IMR-90 (cell line): Measurements from ENCODE around the gene VSTM5. TPM values are rescaled to one million over a fixed set of nuclear protein-coding genes. Genes with fewer than 3 reads are reported as not detected.

ENCODE experiments used
- ATAC-seq: fragments of 200-7000 bp; cut with Tn5 transposase; 2 replicates; pipeline ENCODE4 v1.9.1; 2020; ENCODE audit warnings: low read depth, mild to moderate bottlenecking, moderate library complexity
- BruUV-seq: library from RNA; stranded (reverse); fragments of 400-500 nt; replicated peaks from 2 replicates; lab custom pipeline; 2021; lab: Mats Ljungman, UMichigan
- CTCF ChIA-PET: fragments of 300-600 bp; formaldehyde crosslinking; extraction: SDS; loops from one replicate; lab custom pipeline; 2021; ENCODE audit warnings: antibody characterized with exemption; lab: Yijun Ruan, JAX
- POLR2A ChIA-PET: fragments of 300-600 bp; sonication (Branson Sonifier 250); formaldehyde crosslinking; loops from one replicate; lab custom pipeline; 2022; ENCODE audit warnings: antibody characterized with exemption; ENCODE audit not compliant: unreplicated experiment; lab: Charles Lee
- DNase-seq: peaks from one replicate; pipeline ENCODE4 v3.0.0; 2013
- H2AFZ ChIP-seq: replicated peaks from 2 replicates; pipeline ENCODE3; 2013; ENCODE audit warnings: low read length, mild to moderate bottlenecking; ENCODE audit not compliant: poor library complexity
- H2AK5ac ChIP-seq: 2 replicates; pipeline ENCODE4 v1.6.1; 2013; ENCODE audit warnings: low read depth, low read length, inconsistent platforms
- H2AK9ac ChIP-seq: replicated peaks from 2 replicates; pipeline ENCODE3; 2013; ENCODE audit warnings: mild to moderate bottlenecking, low read depth, low read length, moderate library complexity; ENCODE audit not compliant: poor library complexity
- H2BK120ac ChIP-seq: 2 replicates; pipeline ENCODE4 v1.6.1; 2013; ENCODE audit warnings: low read depth, low read length, inconsistent platforms
- H2BK15ac ChIP-seq: 3 replicates; pipeline ENCODE4 v1.6.1; 2013; ENCODE audit warnings: low read depth, low read length, inconsistent platforms
- H2BK20ac ChIP-seq: 2 replicates; pipeline ENCODE4 v1.6.1; 2013; ENCODE audit warnings: low read depth, mild to moderate bottlenecking, inconsistent platforms, low read length, moderate library complexity
- H2BK5ac ChIP-seq: 2 replicates; pipeline ENCODE4 v1.6.1; 2013; ENCODE audit warnings: mild to moderate bottlenecking, low read depth, low read length, inconsistent platforms; ENCODE audit not compliant: poor library complexity, severe bottlenecking
- H3K14ac ChIP-seq: replicated peaks from 2 replicates; pipeline ENCODE4 v1.6.1; 2013; ENCODE audit warnings: low read depth, low read length, inconsistent platforms
- H3K18ac ChIP-seq: 2 replicates; pipeline ENCODE4 v1.6.1; 2013; ENCODE audit warnings: low read depth, low read length, control low read depth
- H3K23ac ChIP-seq: 2 replicates; pipeline ENCODE4 v1.6.1; 2013; ENCODE audit warnings: low read depth, low read length, inconsistent platforms
- H3K27ac ChIP-seq: 2 replicates; pipeline ENCODE4 v1.5.1; 2013; ENCODE audit warnings: mild to moderate bottlenecking, control low read depth, low read length; ENCODE audit not compliant: insufficient read depth
- H3K27me3 ChIP-seq: 2 replicates; pipeline ENCODE4 v1.6.1; 2013; ENCODE audit warnings: low read length; ENCODE audit not compliant: control insufficient read depth, insufficient read depth
- H3K36me3 ChIP-seq: 2 replicates; pipeline ENCODE4 v1.6.1; 2013; ENCODE audit warnings: low read length, mixed read lengths; ENCODE audit not compliant: control insufficient read depth, insufficient read depth
- H3K4ac ChIP-seq: 2 replicates; pipeline ENCODE4 v1.6.1; 2013; ENCODE audit warnings: low read depth, low read length, inconsistent platforms
- H3K4me1 ChIP-seq: 2 replicates; pipeline ENCODE4 v1.6.1; 2013; ENCODE audit warnings: low read length, mixed read lengths; ENCODE audit not compliant: control insufficient read depth, insufficient read depth
- H3K4me2 ChIP-seq: 2 replicates; pipeline ENCODE4 v1.6.1; 2013; ENCODE audit warnings: low read depth, mild to moderate bottlenecking, control low read depth, low read length, moderate library complexity
- H3K4me3 ChIP-seq: 2 replicates; pipeline ENCODE4 v1.5.1; 2013; ENCODE audit warnings: low read depth, mild to moderate bottlenecking, control low read depth, low read length, moderate library complexity; ENCODE audit not compliant: insufficient read depth
- H3K56ac ChIP-seq: 2 replicates; pipeline ENCODE4 v1.6.1; 2013; ENCODE audit warnings: low read length, inconsistent platforms; ENCODE audit not compliant: insufficient read depth; ENCODE audit errors: extremely low read depth
- H3K79me1 ChIP-seq, 2 experiments: 2 replicates each; pipeline ENCODE4 v1.6.1; 2013; ENCODE audit warnings: low read length in 2 of 2, inconsistent platforms in 1 of 2, low read depth in 1 of 2
- H3K9ac ChIP-seq: 2 replicates; pipeline ENCODE4 v1.6.1; 2013; ENCODE audit warnings: low read depth, low read length, control low read depth
- H3K9me1 ChIP-seq: 2 replicates; pipeline ENCODE4 v1.6.1; 2013; ENCODE audit warnings: low read length, inconsistent platforms; ENCODE audit not compliant: insufficient read depth
- H3K9me3 ChIP-seq: 2 replicates; pipeline ENCODE4 v1.6.1; 2013; ENCODE audit warnings: low read length; ENCODE audit not compliant: control insufficient read depth, insufficient read depth
- H4K20me1 ChIP-seq: 2 replicates; pipeline ENCODE4 v1.6.1; 2013; ENCODE audit warnings: low read length, inconsistent platforms; ENCODE audit not compliant: insufficient read depth
- H4K5ac ChIP-seq: 2 replicates; pipeline ENCODE4 v1.6.1; 2013; ENCODE audit warnings: mild to moderate bottlenecking, low read depth, low read length, control low read depth
- H4K8ac ChIP-seq, 2 experiments: 2 replicates each; pipeline ENCODE4 v1.6.1; 2013; ENCODE audit warnings: low read depth in 2 of 2, low read length in 2 of 2, control low read depth in 1 of 2, inconsistent platforms in 1 of 2
- H4K91ac ChIP-seq: 2 replicates; pipeline ENCODE4 v1.6.1; 2013; ENCODE audit warnings: low read depth, low read length, inconsistent platforms; ENCODE audit not compliant: insufficient read depth
- CHD1 ChIP-seq: IDR thresholded peaks from 2 replicates; pipeline ENCODE4 v1.6.1; 2012; ENCODE audit warnings: low read depth, low read length, improper control_type of control experiment
- POLR2A ChIP-seq: IDR thresholded peaks from 2 replicates; pipeline ENCODE4 v1.6.1; 2012; ENCODE audit warnings: mild to moderate bottlenecking, low read depth, low read length
- RCOR1 ChIP-seq: IDR thresholded peaks from 2 replicates; pipeline ENCODE4 v1.6.1; 2012; ENCODE audit warnings: mild to moderate bottlenecking, low read length, improper control_type of control experiment; ENCODE audit not compliant: insufficient replicate concordance
- SMC3 ChIP-seq: fragments of 150-350 bp; IDR thresholded peaks from 2 replicates; pipeline ENCODE4 v1.6.1; 2016; ENCODE audit warnings: low read depth, mild to moderate bottlenecking, antibody characterized with exemption, low read length, moderate library complexity
- WGBS, 2 experiments: methylation state at CpG; one replicate each; pipeline versions ENCODE4 v1.1.5 to v1.1.7; 2013; ENCODE audit warnings: missing lambda C conversion rate in 2 of 2; ENCODE audit not compliant: insufficient read length in 1 of 2; ENCODE audit errors: extremely low coverage in 2 of 2; 5-methylcytosine and 5-hydroxymethylcytosine counted together
- dilution Hi-C: fragments of 300-500 bp; cut with HindIII; formaldehyde crosslinking; loops from one replicate; pipeline ENCODE4 v1.14.3; 2018; ENCODE audit warnings: low sequenced_read_pairs; ENCODE audit not compliant: unreplicated experiment
- in situ Hi-C: fragments of 300-500 bp; cut with MboI; formaldehyde crosslinking; loops from 3 replicates; pipeline ENCODE4 v1.14.3; 2019; ENCODE audit warnings: low sequenced_read_pairs, inconsistent platforms, mixed read lengths
- intact Hi-C: fragments of 100-400 bp; cut with micrococcal nuclease; formaldehyde crosslinking; loops from 2 replicates; pipeline ENCODE4 v1.10.0; 2022
- polyA plus RNA-seq, 3 experiments: library from polyadenylated mRNA; depleted of rRNA; stranded (reverse); fragments of >200 nt; gene quantifications; 2 replicates each; pipeline ENCODE4 v1.2.3, GENCODE V29; 2012; ENCODE audit warnings: low replicate concordance in 1 of 3
- total RNA-seq: library from RNA; depleted of rRNA; stranded (reverse); fragments of >200 nt; gene quantifications from 2 replicates; pipeline ENCODE4 v1.2.3, GENCODE V29; 2012
- TF ChIP-seq, protein P1 (sequence below): fragments of 150-350 bp; IDR thresholded peaks from 2 replicates; pipeline ENCODE4 v1.6.1; 2017; ENCODE audit warnings: mild to moderate bottlenecking, antibody characterized with exemption, low read length, low read depth

VSTM5 gene
- total and polyA plus RNA-seq, 2 of the 4 experiments (the other 2 are of a cell fraction), result 0.36 to 0.43 TPM

GRCh38 chr11:93801366-93801765 is 49.1 kb downstream of the VSTM5 start:
- H3K36me3 ChIP-seq, result peaks cover 53% of the 10 kb centered on the region
- H3K18ac ChIP-seq, result no peak overlapping the region
- H3K23ac ChIP-seq, result no peak overlapping the region
- H3K27ac ChIP-seq, result no peak overlapping the region
- H3K4me3 ChIP-seq, result no peak overlapping the region
- no peak overlapping the region for H3K56ac ChIP-seq
- H2BK5ac ChIP-seq, result no peak overlapping the region
- TF ChIP-seq SMC3 (no peak), CHD1 (no peak), POLR2A (no peak), RCOR1 (no peak)
- TF ChIP-seq, protein P1, sequence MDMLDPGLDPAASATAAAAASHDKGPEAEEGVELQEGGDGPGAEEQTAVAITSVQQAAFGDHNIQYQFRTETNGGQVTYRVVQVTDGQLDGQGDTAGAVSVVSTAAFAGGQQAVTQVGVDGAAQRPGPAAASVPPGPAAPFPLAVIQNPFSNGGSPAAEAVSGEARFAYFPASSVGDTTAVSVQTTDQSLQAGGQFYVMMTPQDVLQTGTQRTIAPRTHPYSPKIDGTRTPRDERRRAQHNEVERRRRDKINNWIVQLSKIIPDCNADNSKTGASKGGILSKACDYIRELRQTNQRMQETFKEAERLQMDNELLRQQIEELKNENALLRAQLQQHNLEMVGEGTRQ, result no peak
- dilution Hi-C loops, result no loop called here
- H3K27me3 ChIP-seq, result no peaks in the 10 kb centered on the region
- intact Hi-C loops, result no loop called here
- no TSS peak for BruUV-seq
- no peak overlapping the region for H3K4me2 ChIP-seq
- H3K9me1 ChIP-seq, result no peaks in the 10 kb centered on the region
- no peak overlapping the region for H4K8ac ChIP-seq
- H4K91ac ChIP-seq, result no peak overlapping the region
- no peak overlapping the region for H3K9ac ChIP-seq
- WGBS, 2 experiments, result no CpG with 5 or more reads among the region's 2 CpGs
- H3K4ac ChIP-seq, result no peak overlapping the region
- H2BK20ac ChIP-seq, result no peak overlapping the region
- H2BK120ac ChIP-seq, result no peak overlapping the region
- H3K9me3 ChIP-seq, result no peaks in the 10 kb centered on the region
- no peaks in the 10 kb centered on the region for H4K20me1 ChIP-seq
- CTCF ChIA-PET, result interaction anchor here (0.6 to 1.8 kb wide), 4 partner anchors 9 to 708 kb away, joined by 3 to 5 read pairs (median 4); partner anchors contain the start of gene MED17
- H3K4me1 ChIP-seq, result no peaks in the 10 kb centered on the region
- no peak for ATAC-seq
- no peak overlapping the region for H2AFZ ChIP-seq
- H3K79me1 ChIP-seq, result peaks cover 22 to 42% of the 10 kb centered on the region in 2 experiments
- no peak overlapping the region for H2AK9ac ChIP-seq
- in situ Hi-C loops, result no loop called here
- no peak for DNase-seq
- H2BK15ac ChIP-seq, result no peak overlapping the region
- H3K14ac ChIP-seq, result no peak overlapping the region
- H2AK5ac ChIP-seq, result no peak overlapping the region
- no peak overlapping the region for H4K5ac ChIP-seq
- POLR2A ChIA-PET, result interaction anchor here (0.6 kb wide), 1 partner anchor 10 kb away, joined by 3 read pairs; no protein-coding TSS in a partner anchor
